BLaER1 treated with 17β-estradiol and CSF1 and Interleukin-3, amounts not matched to agents 10 nM and 100 nM (cell line): ENCODE results near the gene EML6.

Experiments
- H3K27ac ChIP-seq, 11 experiments: shearing (Covaris generic); formaldehyde crosslinking; 2 replicates each; pipeline ENCODE4 v1.8.1; 2022
- H3K27me3 ChIP-seq, 11 experiments: shearing (Covaris generic); formaldehyde crosslinking; 2 replicates each; pipeline ENCODE4 v1.8.1; 2022
- H3K36me3 ChIP-seq, 11 experiments: shearing (Covaris generic); formaldehyde crosslinking; 2 replicates each; pipeline ENCODE4 v1.8.1; 2022
- H3K4me1 ChIP-seq, 10 experiments: shearing (Covaris generic); formaldehyde crosslinking; 2 replicates each; pipeline ENCODE4 v1.8.1; 2022
- H3K4me2 ChIP-seq, 11 experiments: shearing (Covaris generic); formaldehyde crosslinking; 2 replicates each; pipeline ENCODE4 v1.8.1; 2022
- H3K4me3 ChIP-seq, 10 experiments: shearing (Covaris generic); formaldehyde crosslinking; 2 replicates each; pipeline ENCODE4 v1.8.1; 2022
- H3K9ac ChIP-seq, 11 experiments: shearing (Covaris generic); formaldehyde crosslinking; 2 replicates each; pipeline ENCODE4 v1.8.1; 2022
- H3K9me3 ChIP-seq, 11 experiments: shearing (Covaris generic); formaldehyde crosslinking; replicated peaks in 1 of 11; 2 replicates each; pipeline ENCODE4 v1.8.1; 2022
- H4K20me1 ChIP-seq, 11 experiments: shearing (Covaris generic); formaldehyde crosslinking; 2 replicates each; pipeline ENCODE4 v1.8.1; 2022
- Cebpa-rat ChIP-seq, 11 experiments: shearing (Covaris generic); IDR thresholded peaks; 2 replicates each; pipeline ENCODE4 v1.8.1; 2022

EML6 gene

GRCh38 chr2:54947136-54947535 is 223.7 kb downstream of the EML6 start:
- H3K4me2 ChIP-seq: no peak overlapping the region
- no peaks in the 10 kb centered on the region for H3K27me3 ChIP-seq
- no peaks in the 10 kb centered on the region for H3K9me3 ChIP-seq
- H3K4me3 ChIP-seq: no peak overlapping the region
- H3K36me3 ChIP-seq: no peaks in the 10 kb centered on the region
- peaks cover 0 to 5% (median 0%) of the 10 kb centered on the region in 10 experiments; a peak in 1 of 20 replicates for H3K4me1 ChIP-seq
- H4K20me1 ChIP-seq: no peaks in the 10 kb centered on the region
- TF ChIP-seq Cebpa-rat (IDR thresholded peaks at IDR 0.05): no peak
- no peak overlapping the region for H3K9ac ChIP-seq
- H3K27ac ChIP-seq: no peak overlapping the region

GRCh38 chr2:54947646-54948045 is 224.2 kb downstream of the EML6 start:
- Histone ChIP-seq H3K4me1 (peaks cover 0 to 7% (median 0%) of the 10 kb centered on the region in 10 experiments; a peak in 7 of 20 replicates), H4K20me1 (no peaks in the 10 kb centered on the region), H3K4me3 (no peak overlapping the region), H3K36me3 (no peaks in the 10 kb centered on the region), H3K27ac (no peak overlapping the region), H3K9ac (no peak overlapping the region), H3K4me2 (no peak overlapping the region), H3K9me3 (no peaks in the 10 kb centered on the region), H3K27me3 (no peaks in the 10 kb centered on the region)
- no peak for TF ChIP-seq Cebpa-rat (IDR thresholded peaks at IDR 0.05)

- Histone ChIP-seq H3K9ac (no peak overlapping the region), H3K27ac (no peak overlapping the region), H3K4me3 (no peak overlapping the region), H3K4me2 (no peak overlapping the region), H4K20me1 (no peaks in the 10 kb centered on the region), H3K27me3 (no peaks in the 10 kb centered on the region), H3K36me3 (no peaks in the 10 kb centered on the region), H3K4me1 (peaks cover 0 to 10% (median 0%) of the 10 kb centered on the region in 10 experiments; a peak in 8 of 20 replicates), H3K9me3 (no peaks in the 10 kb centered on the region)
- no peak for TF ChIP-seq Cebpa-rat (IDR thresholded peaks at IDR 0.05)
Observed at GRCh38 chr2:54948120-54948519, 224.7 kb downstream of the EML6 start.

- Histone ChIP-seq H3K27ac (no peak overlapping the region), H3K4me3 (no peak overlapping the region), H3K36me3 (no peaks in the 10 kb centered on the region), H3K9me3 (no peaks in the 10 kb centered on the region), H3K9ac (no peak overlapping the region), H3K27me3 (no peaks in the 10 kb centered on the region), H3K4me2 (no peak overlapping the region), H3K4me1 (peaks cover 0 to 14% (median 0%) of the 10 kb centered on the region in 10 experiments; a peak in 8 of 20 replicates), H4K20me1 (no peaks in the 10 kb centered on the region)
- TF ChIP-seq Cebpa-rat (IDR thresholded peaks at IDR 0.05): no peak
Observed at GRCh38 chr2:54949431-54949830, 226.0 kb downstream of the EML6 start.

GRCh38 chr2:54950811-54951210 is 227.3 kb downstream of the EML6 start:
- TF ChIP-seq Cebpa-rat (IDR thresholded peaks at IDR 0.05): no peak
- no peaks in the 10 kb centered on the region for H3K9me3 ChIP-seq
- no peaks in the 10 kb centered on the region for H4K20me1 ChIP-seq
- H3K9ac ChIP-seq: no peak overlapping the region
- H3K4me2 ChIP-seq: no peak overlapping the region
- no peak overlapping the region for H3K4me3 ChIP-seq
- no peak overlapping the region for H3K27ac ChIP-seq
- H3K4me1 ChIP-seq: peaks cover 0 to 18% (median 12%) of the 10 kb centered on the region in 10 experiments; a peak in 14 of 20 replicates
- no peaks in the 10 kb centered on the region for H3K36me3 ChIP-seq
- H3K27me3 ChIP-seq: no peaks in the 10 kb centered on the region

GRCh38 chr2:54952425-54952824 is 229.0 kb downstream of the EML6 start:
- no peak for TF ChIP-seq Cebpa-rat (IDR thresholded peaks at IDR 0.05)
- Histone ChIP-seq H3K27ac (no peak overlapping the region), H3K4me1 (peaks cover 4 to 20% (median 14%) of the 10 kb centered on the region in 10 experiments), H3K4me2 (peak overlapping the region in 3 of 11 experiments; percentile 22 to 52 (median 25); a peak in 5 of 22 replicates), H3K9ac (no peak overlapping the region), H3K36me3 (no peaks in the 10 kb centered on the region), H3K4me3 (no peak overlapping the region), H3K9me3 (no peaks in the 10 kb centered on the region), H3K27me3 (no peaks in the 10 kb centered on the region), H4K20me1 (no peaks in the 10 kb centered on the region)

GRCh38 chr2:54952978-54953456 is 229.6 kb downstream of the EML6 start:
- H3K4me1 ChIP-seq: peaks cover 8 to 25% (median 19%) of the 10 kb centered on the region in 10 experiments

GRCh38 chr2:54954158-54954557 is 230.7 kb downstream of the EML6 start:
- H3K9me3 ChIP-seq: no peaks in the 10 kb centered on the region
- no peak overlapping the region for H3K27ac ChIP-seq
- no peaks in the 10 kb centered on the region for H3K27me3 ChIP-seq
- peaks cover 13 to 30% (median 25%) of the 10 kb centered on the region in 10 experiments for H3K4me1 ChIP-seq
- H3K4me2 ChIP-seq: no peak overlapping the region
- H3K36me3 ChIP-seq: no peaks in the 10 kb centered on the region
- no peak for TF ChIP-seq Cebpa-rat (IDR thresholded peaks at IDR 0.05)
- no peak overlapping the region for H3K9ac ChIP-seq
- no peaks in the 10 kb centered on the region for H4K20me1 ChIP-seq
- no peak overlapping the region for H3K4me3 ChIP-seq

More at GRCh38 chr2:54952978-54953456, 229.6 kb downstream of the EML6 start:
- no peak overlapping the region for H3K9ac ChIP-seq
- no peak overlapping the region for H3K27ac ChIP-seq
- no peaks in the 10 kb centered on the region for H4K20me1 ChIP-seq
- H3K36me3 ChIP-seq: no peaks in the 10 kb centered on the region
- no peak for TF ChIP-seq Cebpa-rat (IDR thresholded peaks at IDR 0.05)
- no peaks in the 10 kb centered on the region for H3K27me3 ChIP-seq
- H3K9me3 ChIP-seq: no peaks in the 10 kb centered on the region
- peak overlapping the region in 4 of 11 experiments; percentile 2 to 52 (median 24); a peak in 6 of 22 replicates for H3K4me2 ChIP-seq
- no peak overlapping the region for H3K4me3 ChIP-seq

- H3K36me3 ChIP-seq: no peaks in the 10 kb centered on the region
- peak overlapping the region in 6 of 11 experiments; percentile 3 to 49 (median 35); a peak in 10 of 22 replicates for H3K4me2 ChIP-seq
- TF ChIP-seq Cebpa-rat (IDR thresholded peaks at IDR 0.05): no peak
- no peak overlapping the region; a peak in 1 of 22 replicates for H3K27ac ChIP-seq
- H3K4me3 ChIP-seq: no peak overlapping the region
- H3K9me3 ChIP-seq: no peaks in the 10 kb centered on the region
- no peaks in the 10 kb centered on the region for H3K27me3 ChIP-seq
- peaks cover 13 to 30% (median 25%) of the 10 kb centered on the region in 10 experiments for H3K4me1 ChIP-seq
- no peak overlapping the region for H3K9ac ChIP-seq
- H4K20me1 ChIP-seq: no peaks in the 10 kb centered on the region
Observed at GRCh38 chr2:54954705-54955357, 231.4 kb downstream of the EML6 start.
